Cerebellar nuclear complex (tissue), 1 donor: ENCODE results near the gene MEGF11.
A peak's percentile ranks its signal among the peaks of the same experiment; 100 is the strongest.

ENCODE experiments used
- DNase-seq, 2 experiments: peaks; one replicate each; lab custom pipeline; 2025; lab: John Stamatoyannopoulos, UW

The MEGF11 gene

GRCh38 chr15:66215811-66216210 is 37.7 kb downstream of the MEGF11 start:
- DNase-seq, result no peak

GRCh38 chr15:66214246-66214645 is 39.3 kb downstream of the MEGF11 start:
- DNase-seq, result no peak

- DNase-seq, result peak in 1 of 2 experiments; percentile 55
Observed at GRCh38 chr15:66212563-66212921, 41.0 kb downstream of the MEGF11 start.

- DNase-seq, result no peak
Observed at GRCh38 chr15:66211670-66212562, 41.6 kb downstream of the MEGF11 start.

GRCh38 chr15:66210684-66211083 is 42.9 kb downstream of the MEGF11 start:
- no peak for DNase-seq

- no peak for DNase-seq
Observed at GRCh38 chr15:66198757-66199156, 54.8 kb downstream of the MEGF11 start.

- no peak for DNase-seq
Observed at GRCh38 chr15:66196602-66197001, 56.9 kb downstream of the MEGF11 start.

GRCh38 chr15:66195621-66196230 is 57.8 kb downstream of the MEGF11 start:
- no peak for DNase-seq

GRCh38 chr15:66193066-66193465 is 60.5 kb downstream of the MEGF11 start:
- no peak for DNase-seq

GRCh38 chr15:66190746-66191145 is 62.8 kb downstream of the MEGF11 start:
- DNase-seq, result no peak

- no peak for DNase-seq
Observed at GRCh38 chr15:66189291-66189690, 64.3 kb downstream of the MEGF11 start.

GRCh38 chr15:66188464-66188863 is 65.1 kb downstream of the MEGF11 start:
- DNase-seq, result peak in 1 of 2 experiments; percentile 29

- DNase-seq, result no peak
Observed at GRCh38 chr15:66187271-66187670, 66.3 kb downstream of the MEGF11 start.

GRCh38 chr15:66186049-66186825 is 67.3 kb downstream of the MEGF11 start:
- no peak for DNase-seq

GRCh38 chr15:66184936-66185790 is 68.4 kb downstream of the MEGF11 start:
- DNase-seq, result no peak

- DNase-seq, result no peak
Observed at GRCh38 chr15:66184492-66184891, 69.1 kb downstream of the MEGF11 start.

GRCh38 chr15:66180531-66181097 is 72.9 kb downstream of the MEGF11 start:
- no peak for DNase-seq

GRCh38 chr15:66178531-66178910 is 75.0 kb downstream of the MEGF11 start:
- DNase-seq, result no peak

GRCh38 chr15:66172324-66172980 is 81.1 kb downstream of the MEGF11 start:
- peak; percentile 55 to 85 for DNase-seq

- DNase-seq, result no peak
Observed at GRCh38 chr15:66171841-66172240, 81.7 kb downstream of the MEGF11 start.

- DNase-seq, result no peak
Observed at GRCh38 chr15:66170716-66171115, 82.8 kb downstream of the MEGF11 start.
